Osteoblast (primary cell): Measurements from ENCODE around the gene RBPJL. TPM values are rescaled to one million over a fixed set of nuclear protein-coding genes. Genes with fewer than 3 reads are reported as not detected.

ENCODE experiments used
- DNase-seq: peaks from one replicate; pipeline ENCODE4 v3.0.0; 2011; ENCODE audit warnings: low spot score, mixed read lengths; ENCODE audit not compliant: insufficient read length; ENCODE audit errors: missing footprints
- H2AFZ ChIP-seq: 2 replicates; pipeline ENCODE4 v1.6.0; 2011; ENCODE audit warnings: mild to moderate bottlenecking, low read length
- H3K27ac ChIP-seq: 2 replicates; pipeline ENCODE4 v1.5.1; 2011; ENCODE audit warnings: mild to moderate bottlenecking, low read depth, low read length, moderate library complexity
- H3K27me3 ChIP-seq: 2 replicates; pipeline ENCODE4 v1.6.0; 2012; ENCODE audit warnings: mild to moderate bottlenecking, control low read depth, inconsistent platforms, low read length, moderate library complexity; ENCODE audit not compliant: insufficient read depth
- H3K36me3 ChIP-seq: 2 replicates; pipeline ENCODE4 v1.5.1; 2011; ENCODE audit warnings: mild to moderate bottlenecking, low read length, control low read depth, moderate library complexity; ENCODE audit not compliant: insufficient read depth
- H3K4me1 ChIP-seq: 2 replicates; pipeline ENCODE4 v1.5.1; 2011; ENCODE audit warnings: mild to moderate bottlenecking, low read length, control low read depth, moderate library complexity; ENCODE audit not compliant: insufficient read depth
- H3K4me2 ChIP-seq: 2 replicates; pipeline ENCODE4 v1.6.0; 2011; ENCODE audit warnings: mild to moderate bottlenecking, low read length; ENCODE audit not compliant: insufficient read depth
- H3K4me3 ChIP-seq: fragments of 200-600 bp; sonication (generic); 3 replicates; pipeline ENCODE4 v1.5.1; 2012; ENCODE audit warnings: mild to moderate bottlenecking, low read length, inconsistent platforms; ENCODE audit not compliant: insufficient read depth
- H3K79me2 ChIP-seq: 2 replicates; pipeline ENCODE4 v1.6.0; 2012; ENCODE audit warnings: mild to moderate bottlenecking, low read length, control low read depth, inconsistent platforms; ENCODE audit not compliant: insufficient read depth
- H3K9me3 ChIP-seq: 2 replicates; pipeline ENCODE4 v1.5.1; 2011; ENCODE audit warnings: low read depth, low read length, control low read depth
- H4K20me1 ChIP-seq: 2 replicates; pipeline ENCODE4 v1.6.0; 2012; ENCODE audit warnings: mild to moderate bottlenecking, low read length, control low read depth; ENCODE audit not compliant: insufficient read depth
- total RNA-seq: library from RNA; depleted of rRNA; stranded (reverse); fragments of >200 nt; gene quantifications from 2 replicates; pipeline ENCODE4 v1.2.3, GENCODE V29; 2012
- TF ChIP-seq, protein P1 (sequence below): IDR thresholded peaks from 2 replicates; pipeline ENCODE4 v1.5.1; 2011; ENCODE audit warnings: mild to moderate bottlenecking, low read depth, low read length, moderate library complexity; ENCODE audit errors: extremely low read depth

RBPJL gene
- total RNA-seq, 1 donor = not detected

DNA sequence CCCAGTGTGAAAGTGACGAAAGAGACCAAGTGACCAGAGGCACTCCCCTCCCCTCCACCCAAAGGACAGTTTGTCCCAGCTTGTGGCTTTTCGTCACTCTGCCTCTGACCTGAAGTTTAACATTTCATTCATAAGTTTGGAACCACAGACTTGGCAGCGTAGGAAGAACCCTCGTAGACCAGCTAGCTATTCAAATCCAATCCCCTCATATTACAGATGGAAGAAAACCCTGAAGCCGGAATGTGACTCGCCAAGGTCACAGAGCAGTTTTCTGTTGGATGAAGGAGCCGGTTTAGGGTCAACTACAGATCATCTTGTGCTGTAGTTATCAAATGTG is 52.4 kb downstream of the RBPJL start:
- Histone ChIP-seq H3K4me1 (peaks cover 66% of the 10 kb centered on the region), H3K4me3 (peak overlapping the region; percentile 6), H3K4me2 (peak overlapping the region; percentile 68), H3K79me2 (peaks cover 8% of the 10 kb centered on the region), H4K20me1 (peaks cover 5% of the 10 kb centered on the region), H3K27ac (peak overlapping the region; percentile 89), H3K9me3 (no peaks in the 10 kb centered on the region), H2AFZ (no peak overlapping the region), H3K27me3 (no peaks in the 10 kb centered on the region), H3K36me3 (no peaks in the 10 kb centered on the region)
- DNase-seq = peak; percentile 73
- TF ChIP-seq, protein P1, sequence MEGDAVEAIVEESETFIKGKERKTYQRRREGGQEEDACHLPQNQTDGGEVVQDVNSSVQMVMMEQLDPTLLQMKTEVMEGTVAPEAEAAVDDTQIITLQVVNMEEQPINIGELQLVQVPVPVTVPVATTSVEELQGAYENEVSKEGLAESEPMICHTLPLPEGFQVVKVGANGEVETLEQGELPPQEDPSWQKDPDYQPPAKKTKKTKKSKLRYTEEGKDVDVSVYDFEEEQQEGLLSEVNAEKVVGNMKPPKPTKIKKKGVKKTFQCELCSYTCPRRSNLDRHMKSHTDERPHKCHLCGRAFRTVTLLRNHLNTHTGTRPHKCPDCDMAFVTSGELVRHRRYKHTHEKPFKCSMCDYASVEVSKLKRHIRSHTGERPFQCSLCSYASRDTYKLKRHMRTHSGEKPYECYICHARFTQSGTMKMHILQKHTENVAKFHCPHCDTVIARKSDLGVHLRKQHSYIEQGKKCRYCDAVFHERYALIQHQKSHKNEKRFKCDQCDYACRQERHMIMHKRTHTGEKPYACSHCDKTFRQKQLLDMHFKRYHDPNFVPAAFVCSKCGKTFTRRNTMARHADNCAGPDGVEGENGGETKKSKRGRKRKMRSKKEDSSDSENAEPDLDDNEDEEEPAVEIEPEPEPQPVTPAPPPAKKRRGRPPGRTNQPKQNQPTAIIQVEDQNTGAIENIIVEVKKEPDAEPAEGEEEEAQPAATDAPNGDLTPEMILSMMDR = no peak

DNA sequence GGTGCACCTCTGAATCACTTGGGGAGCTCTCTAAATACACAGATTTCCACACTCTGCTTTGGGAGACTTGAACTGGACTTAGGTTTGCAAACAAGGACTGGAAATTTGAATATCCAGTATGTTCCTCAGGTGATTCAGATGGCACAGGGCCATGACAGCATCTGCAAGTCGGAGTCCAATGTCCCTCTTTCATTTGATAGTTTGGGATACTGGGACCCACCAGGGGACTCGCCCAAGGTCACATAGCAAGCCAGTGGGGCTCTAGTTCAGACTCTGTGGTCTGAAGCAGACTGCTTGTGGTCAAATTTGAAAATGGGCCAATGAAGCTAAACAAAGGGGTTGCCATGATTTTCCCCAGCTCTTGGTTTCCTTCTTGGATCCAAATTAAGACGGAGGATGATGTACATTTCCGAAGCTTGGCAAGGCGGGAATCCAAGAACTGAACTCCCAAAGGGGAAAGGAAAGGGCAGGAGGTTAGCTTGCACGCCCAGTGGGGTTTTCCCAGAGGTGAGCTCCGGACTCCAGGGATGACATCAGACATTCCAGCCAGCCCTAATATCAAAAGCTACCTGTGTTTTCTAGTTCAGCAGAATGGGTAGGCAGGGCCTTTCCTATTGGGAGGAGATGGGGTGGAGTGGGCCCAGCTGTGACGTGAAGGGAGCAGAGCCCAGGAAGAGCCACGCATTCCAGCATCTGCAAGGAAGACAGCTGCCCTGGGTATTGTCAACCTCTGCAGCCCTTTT is 52.9 kb downstream of the RBPJL start:
- Histone ChIP-seq H3K36me3 (no peaks in the 10 kb centered on the region), H3K4me3 (peak overlapping the region; percentile 6), H3K79me2 (peaks cover 11% of the 10 kb centered on the region), H3K27ac (peak overlapping the region; percentile 89), H3K4me2 (peak overlapping the region; percentile 68), H2AFZ (no peak overlapping the region), H3K27me3 (no peaks in the 10 kb centered on the region), H4K20me1 (peaks cover 5% of the 10 kb centered on the region), H3K9me3 (no peaks in the 10 kb centered on the region), H3K4me1 (peaks cover 62% of the 10 kb centered on the region)
- DNase-seq = peak; percentile 54
- TF ChIP-seq, protein P1 = no peak

DNA sequence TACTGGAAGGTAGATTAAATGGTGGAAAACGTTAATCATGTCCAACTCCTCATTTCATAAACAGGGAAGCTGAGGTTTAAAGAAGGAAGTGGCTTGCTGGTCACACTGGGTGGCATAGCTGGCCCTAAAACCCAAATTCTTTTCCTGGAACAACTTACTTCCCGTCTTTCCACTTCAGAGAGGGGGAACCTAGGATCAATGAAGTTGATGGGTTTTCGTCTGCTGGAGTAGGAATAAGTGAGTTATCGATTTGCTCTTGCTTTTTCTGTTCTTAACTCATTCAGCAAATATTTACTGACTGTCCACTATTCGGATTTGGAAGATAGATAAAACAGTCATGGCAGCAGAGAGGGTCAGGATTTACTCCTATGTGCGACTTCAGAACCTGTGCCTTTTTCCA is 55.2 kb downstream of the RBPJL start:
- H2AFZ ChIP-seq = no peak overlapping the region
- peaks cover 10% of the 10 kb centered on the region for H3K36me3 ChIP-seq
- DNase-seq = no peak
- no peak overlapping the region for H3K4me2 ChIP-seq
- no peak overlapping the region for H3K27ac ChIP-seq
- H3K4me3 ChIP-seq = no peak overlapping the region
- H3K4me1 ChIP-seq = peaks cover 49% of the 10 kb centered on the region
- no peaks in the 10 kb centered on the region for H3K9me3 ChIP-seq
- TF ChIP-seq, protein P1 = no peak
- H3K27me3 ChIP-seq = no peaks in the 10 kb centered on the region
- H4K20me1 ChIP-seq = peaks cover 5% of the 10 kb centered on the region
- peaks cover 24% of the 10 kb centered on the region for H3K79me2 ChIP-seq

DNA sequence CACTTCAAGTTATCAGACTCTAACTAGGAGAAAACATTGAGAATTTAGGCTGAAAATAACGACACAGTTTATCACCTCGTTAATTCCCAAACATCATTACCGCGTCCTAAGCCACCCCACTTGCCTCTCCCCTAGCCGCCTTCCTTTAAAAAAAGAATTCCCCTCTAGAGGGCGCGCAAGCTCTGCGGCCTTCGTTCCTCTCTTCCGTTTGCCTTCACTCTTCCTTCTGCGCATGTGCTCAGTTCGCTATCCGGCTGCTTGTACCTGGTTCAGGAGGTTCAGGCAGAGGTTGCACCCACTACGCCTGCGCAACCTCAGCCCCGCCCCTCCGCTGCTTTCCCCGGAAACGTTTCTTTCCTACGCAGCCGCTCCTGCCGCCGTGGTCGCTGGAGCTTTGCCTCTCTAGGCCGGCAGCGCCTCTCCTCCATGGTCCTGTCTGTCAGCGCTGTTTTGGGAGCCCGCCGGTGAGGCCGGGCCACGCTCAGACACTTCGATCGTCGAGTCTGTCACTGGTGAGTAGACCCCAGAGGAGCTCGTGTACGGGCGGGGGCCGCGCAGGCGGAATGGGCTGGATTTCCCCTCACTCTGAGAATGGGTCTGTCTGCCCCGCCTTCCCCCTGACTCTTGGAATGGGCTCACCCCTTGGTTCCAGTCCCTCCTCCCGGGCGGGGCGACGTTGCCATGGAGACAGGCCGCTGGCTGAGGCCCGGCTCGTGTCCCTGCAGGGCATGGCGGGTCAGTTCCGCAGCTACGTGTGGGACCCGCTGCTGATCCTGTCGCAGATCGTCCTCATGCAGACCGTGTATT is 56.4 kb downstream of the RBPJL start, which contains the start of gene SYS1:
Gene SYS1 (plus strand): TSS at position 353 of the 807 bp plus-strand sequence. CDS start 376 bp downstream, at position 729.
- peaks cover 5% of the 10 kb centered on the region for H4K20me1 ChIP-seq
- H3K9me3 ChIP-seq = no peaks in the 10 kb centered on the region
- peak within 1 kb of the TSS; percentile 89 for H3K27ac ChIP-seq
- peaks cover 41% of the 10 kb centered on the region for H3K4me1 ChIP-seq
- H3K27me3 ChIP-seq = no peaks in the 10 kb centered on the region
- TF ChIP-seq, protein P1 = peak; percentile 98
- H3K4me2 ChIP-seq = peak within 1 kb of the TSS; percentile 96
- peak within 1 kb of the TSS; percentile 83 for H3K4me3 ChIP-seq
- peak; percentile 98 for DNase-seq
- H3K79me2 ChIP-seq = peaks cover 25% of the 10 kb centered on the region
- peaks cover 22% of the 10 kb centered on the region for H3K36me3 ChIP-seq
- peak within 1 kb of the TSS; percentile 98 for H2AFZ ChIP-seq
